ENCODE results near the gene AQP4.

Gene AQP4

DNA sequence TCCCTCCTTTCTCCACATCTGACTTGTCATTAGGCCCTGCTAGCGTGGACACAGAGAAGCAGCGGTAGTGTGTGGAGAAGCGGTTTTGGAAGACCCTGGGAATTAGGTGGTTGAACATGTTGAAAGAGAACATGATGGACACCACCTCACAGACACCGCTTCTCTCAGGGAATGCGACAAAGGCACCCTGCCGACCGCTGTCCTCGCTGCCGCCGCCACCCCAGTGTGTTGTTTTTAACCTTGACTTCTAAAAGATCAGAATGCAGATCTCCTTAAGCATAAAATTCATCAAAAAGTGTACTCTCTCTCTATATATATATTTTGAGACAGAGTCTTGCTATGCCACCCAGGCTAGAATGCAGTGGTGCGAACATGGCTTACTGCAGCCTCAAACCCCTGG is 33.2 kb downstream of the AQP4 start:
- no peak for DNase-seq

DNA sequence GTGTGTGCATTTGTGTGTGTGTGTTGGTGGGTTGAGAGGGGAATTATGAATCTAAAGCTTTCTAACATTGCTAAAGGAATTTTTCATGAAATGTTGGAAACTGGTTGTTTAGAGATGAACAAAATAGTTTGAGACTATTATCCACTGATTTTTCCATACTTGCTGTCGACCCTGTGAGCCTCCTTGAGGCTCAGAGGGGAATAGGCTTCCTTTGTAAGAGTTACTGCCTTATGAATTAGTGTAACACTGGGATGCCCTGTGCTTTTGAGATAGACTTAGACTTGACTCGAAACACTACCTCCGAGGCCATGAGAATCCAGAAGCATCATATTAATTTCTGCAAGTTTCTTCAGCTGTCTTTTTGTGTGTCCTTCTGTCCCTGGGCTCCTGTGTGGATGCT is 37.9 kb downstream of the AQP4 start:
- no peak for DNase-seq

DNA sequence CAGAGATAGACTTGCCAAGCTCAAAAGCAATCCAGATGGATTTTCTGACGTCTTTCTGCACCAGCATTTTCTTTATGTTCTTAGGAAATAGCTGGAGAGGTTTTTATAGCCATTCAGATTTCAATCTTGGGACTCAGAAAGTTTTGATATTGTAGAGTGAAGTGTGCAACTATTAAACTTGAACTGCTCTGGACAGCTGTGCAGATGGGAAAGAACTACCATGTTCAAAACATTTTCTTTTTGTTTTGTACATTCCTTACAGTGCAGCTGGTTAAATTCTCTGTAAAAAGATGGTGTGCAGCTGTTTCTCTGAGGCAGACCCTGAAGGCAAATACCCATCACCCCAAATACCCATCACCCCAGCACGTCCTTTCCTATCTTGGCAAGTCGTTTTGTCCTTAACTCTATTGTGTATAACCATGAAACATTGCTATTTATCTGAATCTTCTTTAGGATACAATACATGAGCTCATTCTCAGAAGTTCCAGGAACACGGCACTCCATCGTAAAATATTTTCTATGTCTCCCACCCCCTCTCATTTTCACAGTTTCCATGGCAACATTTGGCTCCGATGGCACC is 38.8 kb downstream of the AQP4 start:
- DNase-seq: no peak

DNA sequence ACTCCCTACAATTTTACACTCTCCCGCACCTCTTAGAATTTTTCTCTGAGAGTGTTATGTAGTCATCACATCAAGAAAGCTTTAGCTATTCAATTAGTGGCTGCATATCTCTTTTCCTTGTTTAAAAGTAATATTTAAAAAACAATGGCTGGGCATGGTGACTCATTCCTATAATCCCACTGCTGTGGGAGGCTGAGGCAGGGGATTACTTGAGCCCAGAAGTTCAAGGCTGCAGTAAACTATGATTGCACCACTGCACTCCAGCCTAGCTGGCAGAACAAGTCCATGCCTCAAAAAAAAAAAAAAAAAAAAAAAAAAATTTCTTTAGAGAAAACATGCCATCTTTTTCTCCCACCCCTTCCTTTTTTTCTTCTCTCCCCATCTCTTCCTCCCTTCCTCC is 44.3 kb downstream of the AQP4 start:
- DNase-seq: no peak

DNA sequence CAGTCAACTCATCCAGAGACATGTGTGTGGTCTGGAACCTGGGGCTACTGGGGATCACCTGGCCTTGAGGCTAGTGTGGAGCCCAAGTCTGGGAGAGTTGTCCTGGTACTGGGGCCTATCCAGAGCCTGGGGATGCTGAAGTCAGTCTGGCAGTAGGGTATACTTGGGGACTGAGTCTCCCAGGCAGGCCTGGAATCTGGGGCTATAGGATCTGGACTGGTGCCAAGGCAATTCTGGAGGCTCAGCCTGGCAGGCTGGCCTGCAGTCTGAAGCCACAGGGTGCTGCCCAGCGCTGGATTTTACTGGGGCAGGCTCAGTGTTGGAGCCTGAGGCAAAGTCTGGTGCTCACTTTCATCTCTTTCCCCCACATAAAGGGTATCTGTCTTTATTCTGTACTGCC is 46.5 kb downstream of the AQP4 start:
- no peak for DNase-seq

DNA sequence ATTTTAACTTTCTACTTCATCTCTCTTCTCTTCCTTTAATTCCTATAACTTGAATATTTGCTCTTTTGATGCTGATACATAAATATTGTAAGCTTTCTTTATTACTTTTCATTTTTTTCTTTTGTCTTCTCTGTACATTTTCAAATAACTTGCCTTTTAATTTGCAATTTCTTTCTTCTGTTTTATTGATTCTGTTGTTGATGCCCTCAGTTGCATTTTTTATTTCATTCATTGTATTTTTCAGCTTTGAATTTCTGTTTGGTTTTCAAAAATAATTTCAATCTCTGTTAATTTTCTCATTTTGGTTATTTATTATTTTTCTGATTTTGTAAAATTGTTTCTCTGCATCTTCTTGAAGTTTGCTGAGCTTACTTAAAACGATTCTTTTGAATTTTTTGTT is 47.0 kb downstream of the AQP4 start:
- no peak for DNase-seq

DNA sequence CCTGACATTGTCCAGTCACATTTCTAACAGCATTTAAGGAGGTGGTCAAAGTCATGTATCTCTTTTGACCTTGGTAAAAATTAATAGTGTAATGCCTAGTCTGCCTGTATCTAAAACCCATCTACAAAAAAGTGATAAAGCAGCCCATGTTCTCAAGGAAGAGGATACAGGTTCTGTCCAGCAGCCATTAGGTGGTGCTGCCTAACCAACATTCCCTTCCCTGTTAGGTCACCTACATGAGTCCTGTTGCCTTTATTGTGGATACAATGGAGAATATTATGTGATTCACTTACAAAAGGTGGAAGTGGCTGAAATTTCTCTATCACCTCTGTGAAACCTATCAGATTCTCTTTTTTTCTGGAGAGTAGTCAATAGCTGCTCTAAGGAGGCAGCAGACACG is 52.5 kb downstream of the AQP4 start:
- DNase-seq: no peak

DNA sequence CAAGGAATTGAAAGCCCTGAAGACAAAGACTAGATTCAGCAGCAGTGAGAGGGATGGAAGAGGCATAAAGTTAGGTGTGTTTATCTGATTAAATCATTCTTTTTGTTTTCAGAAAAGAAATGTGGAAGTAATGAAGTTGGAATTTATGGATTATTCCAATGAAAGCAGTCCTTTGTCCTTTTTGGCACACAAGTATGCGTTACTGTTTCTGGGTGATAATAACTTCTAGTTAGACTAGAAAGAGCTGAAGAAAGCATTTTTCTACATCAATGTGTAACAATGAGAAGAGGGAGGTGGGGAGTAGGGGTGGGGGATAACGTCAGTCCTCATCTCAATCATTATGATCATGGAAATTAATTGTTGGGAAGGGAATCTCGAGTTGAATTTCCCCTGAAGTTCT is 53.0 kb downstream of the AQP4 start:
- no peak for DNase-seq

DNA sequence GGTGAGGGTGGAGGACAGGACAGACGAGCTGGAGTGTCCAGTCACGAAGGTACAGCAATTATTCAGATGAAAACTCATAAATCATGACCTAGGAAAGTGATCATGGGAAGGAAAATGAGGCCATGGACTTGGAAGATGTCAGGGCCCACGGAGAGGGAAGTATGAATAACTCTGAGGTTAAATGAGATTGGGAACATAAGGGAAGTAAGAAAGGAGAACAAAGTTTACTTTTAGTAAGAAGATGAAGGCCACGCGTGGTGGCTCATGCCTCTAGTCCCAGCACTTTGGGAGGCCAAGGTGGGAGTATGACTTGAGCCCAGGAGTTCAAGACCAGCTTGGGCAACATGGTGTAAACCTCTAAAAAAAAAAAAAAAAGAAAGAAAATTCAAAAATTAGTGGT is 56.2 kb downstream of the AQP4 start:
- DNase-seq: no peak

DNA sequence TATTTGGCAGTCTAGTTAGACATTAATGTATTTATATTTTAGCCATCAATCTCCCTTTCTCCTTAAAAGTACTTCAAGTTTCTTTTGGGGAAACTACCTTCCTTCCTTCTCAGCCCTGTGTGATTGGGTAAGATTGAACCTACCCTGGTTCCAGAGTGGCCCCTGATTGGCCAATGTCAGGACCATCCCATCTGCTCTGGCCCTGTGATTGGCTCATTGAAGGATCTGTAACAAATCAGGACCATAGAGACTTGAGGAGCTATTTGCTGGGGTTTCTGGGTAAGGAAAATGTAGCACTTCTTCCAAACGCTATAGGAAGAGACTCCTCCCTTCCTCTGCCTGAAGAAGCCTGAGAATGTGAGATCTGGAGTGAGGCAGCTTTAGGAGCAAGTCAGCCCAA is 59.3 kb downstream of the AQP4 start:
- DNase-seq: no peak

DNA sequence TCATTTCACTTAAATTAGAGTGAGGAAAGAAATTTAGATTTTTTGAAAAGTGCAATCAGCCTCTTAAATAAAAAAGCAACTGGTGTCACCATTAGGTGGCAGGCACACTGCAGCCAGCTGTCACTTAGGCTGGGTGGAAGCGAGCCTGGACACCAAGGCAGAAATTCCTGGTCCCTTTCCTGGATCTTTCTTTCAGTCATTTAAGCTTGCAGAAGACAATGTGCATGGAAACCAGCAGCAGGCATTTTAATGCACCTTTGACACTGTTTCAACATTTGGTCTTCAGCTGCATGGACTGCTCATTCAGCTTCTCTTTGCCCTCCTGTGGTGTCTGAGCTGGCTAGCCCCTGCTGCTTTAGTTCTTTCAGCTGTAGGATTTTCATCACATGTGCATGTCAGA is 61.0 kb downstream of the AQP4 start:
- no peak for DNase-seq

DNA sequence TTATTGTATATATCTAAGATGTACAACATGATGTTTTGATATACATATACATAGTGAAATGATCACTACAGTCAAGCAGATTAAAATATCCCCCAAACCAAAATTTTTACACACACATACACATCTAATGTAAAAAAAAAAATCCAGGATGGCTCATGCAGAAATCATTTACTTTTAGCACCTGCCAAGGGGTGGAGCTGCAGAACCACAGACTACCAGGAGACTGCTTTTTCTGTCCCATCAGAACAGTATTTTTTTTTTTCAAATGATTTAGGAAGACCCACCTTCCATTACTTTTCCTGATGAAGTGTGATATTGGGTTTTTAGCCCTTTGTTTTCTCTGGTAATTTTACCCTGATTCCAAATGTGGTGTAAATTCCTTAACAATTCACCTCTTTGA is 61.9 kb downstream of the AQP4 start:
- no peak for DNase-seq

DNA sequence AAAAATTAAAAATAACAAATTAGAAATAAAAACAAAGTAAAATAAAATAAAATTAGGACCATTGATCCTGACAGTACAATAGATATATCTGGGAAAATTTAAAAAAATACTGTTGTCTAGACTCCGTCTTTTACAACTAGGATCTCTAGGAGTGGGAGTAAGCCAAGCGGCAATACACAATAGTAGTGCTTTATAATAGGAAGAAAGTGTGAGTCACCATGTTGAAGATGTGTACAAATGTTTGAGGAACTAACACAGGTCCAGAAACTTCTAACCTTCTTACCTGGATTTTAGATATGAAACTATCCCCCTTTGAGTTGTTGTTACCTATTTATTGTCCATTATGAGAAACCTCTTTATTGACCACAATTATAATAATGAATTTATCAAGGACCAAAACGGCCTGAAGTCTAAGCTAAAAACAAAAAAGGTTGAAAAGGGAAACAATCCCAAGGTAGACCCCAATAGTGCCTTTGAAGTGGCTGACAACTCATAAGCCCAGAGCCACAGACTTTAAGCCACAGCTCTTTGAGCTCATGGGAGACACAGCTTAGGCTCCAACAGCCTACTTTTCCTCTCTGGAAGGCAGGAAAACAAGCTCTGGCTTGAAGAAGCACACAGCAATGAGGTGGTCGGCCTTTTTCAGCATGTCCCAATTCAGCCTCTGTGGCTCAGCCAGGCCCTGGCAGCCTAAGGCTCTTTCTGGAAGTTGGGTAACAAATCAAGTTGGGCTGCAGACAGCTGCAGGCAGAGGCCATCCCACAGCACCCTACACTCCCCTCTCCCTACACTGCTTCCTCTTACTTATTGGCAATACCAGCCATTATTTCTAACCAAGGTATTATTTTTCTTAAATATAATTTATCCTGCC is 62.9 kb downstream of the AQP4 start:
- no peak for DNase-seq

Measured in fibroblast of skin of right biceps (primary cell).